ENCODE data around the gene ZBTB7C.
"Not testable (repeated sequence)": the region's sequence is repeated elsewhere in the genome, so short reads cannot be mapped to it uniquely, and the experiment has no call there.

The ZBTB7C gene

DNA sequence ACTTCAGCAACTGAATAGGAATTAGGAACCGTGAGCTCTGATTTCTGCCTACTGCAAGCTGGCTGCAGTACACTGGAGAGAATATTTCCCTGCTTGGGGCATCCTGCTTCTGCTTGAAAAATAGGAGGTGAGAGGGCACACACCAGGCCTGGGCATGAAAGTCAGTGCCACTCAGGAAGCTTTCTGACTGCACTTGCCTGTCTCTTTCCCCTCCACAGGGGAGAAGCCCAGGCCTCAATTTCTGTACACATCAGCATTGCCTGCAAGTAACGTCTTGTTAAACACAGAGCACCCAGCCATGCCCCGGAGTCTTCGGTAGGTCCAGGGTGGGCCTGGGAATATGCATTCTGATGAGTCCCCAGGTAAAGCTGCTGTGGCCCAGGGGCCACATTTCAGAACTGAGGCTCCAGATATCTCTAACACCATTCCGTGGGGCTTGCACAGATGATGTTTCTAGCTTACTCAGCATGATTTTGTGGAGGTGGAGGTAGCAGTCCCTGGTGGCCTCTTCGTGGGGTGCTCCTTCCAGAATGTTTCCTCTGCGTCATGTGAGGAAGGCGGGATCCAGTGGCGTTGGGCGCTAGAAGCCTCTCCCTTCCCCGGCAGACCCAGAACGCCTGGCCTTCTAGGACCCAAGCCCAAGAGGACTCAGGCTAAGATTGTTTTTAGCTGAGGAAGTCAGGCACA is 114.1 kb downstream of the ZBTB7C start:
- in situ Hi-C loops (cut with HindIII; ENCODE audit: low sequenced_read_pairs), result no loop called here
- no peak for DNase-seq (ENCODE audit: low read depth)
- TF ChIP-seq, protein P1, sequence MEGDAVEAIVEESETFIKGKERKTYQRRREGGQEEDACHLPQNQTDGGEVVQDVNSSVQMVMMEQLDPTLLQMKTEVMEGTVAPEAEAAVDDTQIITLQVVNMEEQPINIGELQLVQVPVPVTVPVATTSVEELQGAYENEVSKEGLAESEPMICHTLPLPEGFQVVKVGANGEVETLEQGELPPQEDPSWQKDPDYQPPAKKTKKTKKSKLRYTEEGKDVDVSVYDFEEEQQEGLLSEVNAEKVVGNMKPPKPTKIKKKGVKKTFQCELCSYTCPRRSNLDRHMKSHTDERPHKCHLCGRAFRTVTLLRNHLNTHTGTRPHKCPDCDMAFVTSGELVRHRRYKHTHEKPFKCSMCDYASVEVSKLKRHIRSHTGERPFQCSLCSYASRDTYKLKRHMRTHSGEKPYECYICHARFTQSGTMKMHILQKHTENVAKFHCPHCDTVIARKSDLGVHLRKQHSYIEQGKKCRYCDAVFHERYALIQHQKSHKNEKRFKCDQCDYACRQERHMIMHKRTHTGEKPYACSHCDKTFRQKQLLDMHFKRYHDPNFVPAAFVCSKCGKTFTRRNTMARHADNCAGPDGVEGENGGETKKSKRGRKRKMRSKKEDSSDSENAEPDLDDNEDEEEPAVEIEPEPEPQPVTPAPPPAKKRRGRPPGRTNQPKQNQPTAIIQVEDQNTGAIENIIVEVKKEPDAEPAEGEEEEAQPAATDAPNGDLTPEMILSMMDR (IDR thresholded peaks at IDR 0.05; ENCODE audit: low read depth, low read length, missing control alignments), result no peak
- no peak overlapping the region for H3K4me3 ChIP-seq (ENCODE audit: low read depth, low read length)

DNA sequence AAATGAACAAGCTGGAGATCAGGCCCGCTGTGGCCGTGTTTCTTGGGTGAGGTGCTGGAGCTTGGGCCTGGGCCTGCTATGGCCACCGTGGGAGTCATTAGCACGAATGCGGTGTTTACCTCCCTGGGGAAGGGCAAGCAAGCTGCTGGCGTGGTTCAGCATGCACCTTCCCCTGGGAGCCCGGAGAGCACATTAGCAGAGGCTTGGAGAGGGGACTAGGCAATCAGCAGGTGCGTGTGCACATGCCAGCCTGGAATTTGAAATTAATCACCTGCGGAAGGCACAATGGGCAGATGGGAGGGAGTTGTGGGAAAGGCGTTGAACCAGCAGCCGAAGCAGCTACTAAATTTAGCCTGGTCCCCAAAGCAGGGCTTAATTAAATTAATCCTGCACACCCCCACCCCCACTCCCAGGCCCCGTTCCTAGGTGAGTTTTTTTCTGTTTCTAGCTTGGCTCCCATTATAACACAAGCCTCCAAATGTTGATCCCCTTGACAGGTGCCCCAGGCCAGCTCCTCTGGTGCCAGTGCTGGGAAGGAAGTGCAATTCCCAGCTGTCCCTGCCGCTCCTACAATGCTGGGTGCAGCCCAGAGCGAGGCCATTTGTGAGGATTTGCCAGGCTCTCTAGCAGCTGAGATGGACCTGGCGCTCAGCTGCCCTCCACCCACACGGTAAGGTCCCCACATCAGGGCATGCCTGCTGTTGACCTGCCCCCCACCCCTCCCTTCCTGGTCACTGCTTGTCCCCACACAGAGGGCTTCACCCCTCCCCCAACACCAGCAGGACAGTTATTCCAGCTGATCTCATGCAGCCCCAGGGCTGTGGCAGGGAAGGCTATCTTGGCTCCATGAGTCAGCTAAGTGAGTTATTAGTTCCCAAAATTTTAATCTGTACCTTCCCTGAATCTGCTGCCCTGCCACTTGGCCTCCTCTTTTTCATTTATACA is 115.0 kb downstream of the ZBTB7C start:
- TF ChIP-seq, protein P1 (IDR thresholded peaks at IDR 0.05; ENCODE audit: low read depth, low read length, missing control alignments), result no peak
- H3K4me3 ChIP-seq (ENCODE audit: low read depth, low read length), result no peak overlapping the region
- in situ Hi-C loops (cut with HindIII; ENCODE audit: low sequenced_read_pairs), result no loop called here
- no peak for DNase-seq (ENCODE audit: low read depth)

DNA sequence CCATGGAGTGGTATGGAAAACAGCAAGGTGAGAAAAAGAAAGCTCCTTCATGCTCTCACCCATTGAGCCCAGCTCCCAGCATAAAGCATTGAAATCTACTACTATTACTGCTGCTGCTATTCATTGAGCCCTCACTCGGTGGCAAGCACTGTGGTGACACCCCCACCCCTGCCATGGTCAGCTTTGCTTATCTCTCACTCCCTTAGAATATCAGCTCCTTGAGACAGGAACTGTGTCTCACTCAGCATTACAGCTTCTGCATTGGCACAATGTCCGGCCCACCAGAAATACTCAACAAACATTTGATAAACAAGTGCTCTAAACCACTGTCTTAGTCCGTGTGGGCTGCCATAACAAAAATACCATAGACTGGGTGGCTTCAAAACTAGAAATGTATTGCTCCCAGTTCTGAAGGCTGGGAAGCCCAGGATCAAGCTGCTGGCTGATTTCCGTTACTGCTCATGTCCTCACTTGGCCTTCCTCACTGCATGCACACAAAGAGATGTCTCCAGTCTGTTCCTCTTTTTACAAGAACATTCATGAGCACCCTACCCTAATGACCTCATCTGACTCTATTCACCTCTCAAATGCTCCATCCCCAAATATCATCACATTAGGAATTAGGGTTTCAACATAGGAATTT is 116.3 kb downstream of the ZBTB7C start:
- DNase-seq (ENCODE audit: low read depth), result no peak
- no peak overlapping the region for H3K4me3 ChIP-seq (ENCODE audit: low read depth, low read length)
- TF ChIP-seq, protein P1 (IDR thresholded peaks at IDR 0.05; ENCODE audit: low read depth, low read length, missing control alignments), result no peak
- in situ Hi-C loops (cut with HindIII; ENCODE audit: low sequenced_read_pairs), result no loop called here

DNA sequence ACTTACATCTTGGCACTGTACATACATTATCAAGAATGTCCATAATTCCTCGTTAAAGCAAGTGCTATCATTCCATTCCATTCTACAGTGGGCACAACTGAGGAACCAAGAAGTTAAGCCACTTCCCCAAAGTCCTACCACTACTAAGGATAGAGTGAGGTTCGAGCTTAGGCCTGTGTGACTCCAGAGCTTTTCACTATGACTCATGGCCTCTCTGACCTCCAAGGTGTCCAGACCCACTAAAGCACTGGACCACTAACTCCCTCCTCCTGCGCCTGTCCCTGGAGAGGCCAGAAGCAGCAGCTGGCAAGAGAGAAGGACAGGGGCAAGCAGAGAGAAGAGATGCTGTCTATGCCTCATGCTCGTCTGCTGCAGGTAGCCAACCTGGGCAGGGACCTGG is 117.0 kb downstream of the ZBTB7C start:
- TF ChIP-seq, protein P1 (IDR thresholded peaks at IDR 0.05; ENCODE audit: low read depth, low read length, missing control alignments), result no peak
- in situ Hi-C loops (cut with HindIII; ENCODE audit: low sequenced_read_pairs), result no loop called here
- H3K4me3 ChIP-seq (ENCODE audit: low read depth, low read length), result no peak overlapping the region
- DNase-seq (ENCODE audit: low read depth), result no peak

DNA sequence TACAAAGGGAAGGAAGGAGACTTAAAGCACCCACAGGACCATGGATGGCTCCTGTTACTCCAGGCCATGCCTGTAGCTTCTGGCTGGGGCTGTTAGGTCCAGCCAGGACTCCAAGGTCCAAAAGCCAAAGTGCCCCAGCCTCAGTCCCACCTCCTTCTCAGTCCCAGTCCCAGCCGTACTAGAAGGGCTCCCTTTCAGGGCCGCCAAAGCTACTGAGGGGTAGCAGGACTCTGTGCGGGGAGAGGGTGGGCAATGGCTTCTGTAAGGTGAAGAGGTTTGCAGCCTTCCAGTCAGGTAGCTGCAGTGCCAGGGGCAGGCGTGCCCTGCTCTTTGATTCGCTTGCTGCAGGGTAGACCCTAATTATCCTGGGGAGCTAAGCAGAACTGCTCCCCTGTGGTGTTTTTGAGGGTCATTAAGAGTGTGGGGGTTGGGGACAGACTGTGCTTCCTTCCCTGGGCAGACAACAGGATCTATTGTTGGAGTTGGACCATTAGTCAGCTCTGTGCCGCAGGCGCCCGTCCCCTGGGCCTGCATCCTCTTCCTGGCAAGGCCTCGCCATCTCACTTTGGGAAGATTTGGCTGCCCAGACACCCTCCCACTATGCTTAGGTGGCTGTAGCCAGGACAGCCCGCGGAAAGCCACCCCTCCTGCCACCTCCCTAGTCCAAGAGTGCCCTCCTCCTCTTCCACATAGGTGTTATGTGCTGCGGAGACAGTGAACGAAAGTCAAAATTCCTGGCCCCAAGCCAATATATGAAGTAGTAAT is 118.8 kb downstream of the ZBTB7C start:
- in situ Hi-C loops (cut with HindIII; ENCODE audit: low sequenced_read_pairs), result no loop called here
- TF ChIP-seq, protein P1 (IDR thresholded peaks at IDR 0.05; ENCODE audit: low read depth, low read length, missing control alignments), result no peak
- H3K4me3 ChIP-seq (ENCODE audit: low read depth, low read length), result no peak overlapping the region
- DNase-seq (ENCODE audit: low read depth), result no peak

DNA sequence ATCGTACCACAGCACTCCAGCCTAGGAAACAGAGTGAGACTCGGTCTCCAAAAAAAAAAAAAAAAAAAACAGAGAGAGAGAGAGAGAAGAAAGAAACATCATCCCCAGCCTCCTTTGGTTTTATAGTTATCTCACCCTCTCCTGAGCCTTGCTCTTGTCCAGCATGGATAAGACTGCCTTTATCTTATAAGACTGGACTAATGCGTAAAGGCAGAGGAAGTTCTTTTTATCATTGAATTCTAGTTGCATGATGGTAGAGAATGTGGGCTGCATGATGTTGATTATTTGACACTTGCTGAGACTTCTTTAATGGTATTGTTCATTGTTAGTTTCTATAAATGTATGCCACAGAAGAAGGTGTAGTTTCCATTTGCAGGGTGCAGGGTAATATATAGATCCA is 124.4 kb downstream of the ZBTB7C start:
- no peak overlapping the region for H3K4me3 ChIP-seq (ENCODE audit: low read depth, low read length)
- DNase-seq (ENCODE audit: low read depth), result no peak
- in situ Hi-C loops (cut with HindIII; ENCODE audit: low sequenced_read_pairs), result no loop called here
- TF ChIP-seq, protein P1 (IDR thresholded peaks at IDR 0.05; ENCODE audit: low read depth, low read length, missing control alignments), result no peak

DNA sequence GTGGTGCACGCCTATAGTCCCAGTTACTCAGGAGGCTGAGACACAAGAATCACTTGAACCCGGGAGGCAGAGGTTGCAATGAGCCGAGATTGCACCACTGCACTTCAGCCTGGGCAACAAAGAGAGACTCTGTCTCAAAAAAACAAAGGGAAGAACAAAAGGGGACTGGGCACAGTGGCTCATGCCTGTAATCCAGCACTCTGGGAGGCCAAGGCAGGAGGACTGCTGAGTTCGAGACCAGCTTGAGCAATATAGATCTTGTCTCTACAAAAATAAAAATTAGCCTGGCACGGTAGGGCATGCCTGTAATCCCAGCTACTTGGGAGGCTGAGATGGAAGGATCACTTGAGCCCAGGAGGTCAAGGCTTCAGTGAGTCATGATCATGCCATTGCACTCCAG is 125.2 kb downstream of the ZBTB7C start:
- DNase-seq (ENCODE audit: low read depth); in situ Hi-C loops (cut with HindIII; ENCODE audit: low sequenced_read_pairs); H3K4me3 ChIP-seq (ENCODE audit: low read depth, low read length): not testable (repeated sequence)

DNA sequence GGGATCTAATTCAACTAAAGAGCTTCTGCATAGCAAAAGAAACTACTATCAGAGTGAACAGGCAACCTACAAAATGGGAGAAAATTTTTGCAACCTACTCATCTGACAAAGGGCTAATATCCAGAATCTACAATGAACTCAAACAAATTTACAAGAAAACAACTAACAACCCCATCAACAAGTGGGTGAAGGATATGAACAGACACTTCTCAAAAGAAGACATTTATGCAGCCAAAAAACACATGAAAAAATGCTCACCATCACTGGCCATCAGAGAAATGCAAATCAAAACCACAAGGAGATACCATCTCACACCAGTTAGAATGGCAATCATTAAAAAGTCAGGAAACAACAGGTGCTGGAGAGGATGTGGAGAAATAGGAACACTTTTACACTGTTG is 127.7 kb downstream of the ZBTB7C start:
- H3K4me3 ChIP-seq (ENCODE audit: low read depth, low read length); DNase-seq (ENCODE audit: low read depth); in situ Hi-C loops (cut with HindIII; ENCODE audit: low sequenced_read_pairs): not testable (repeated sequence)
